NCI-H2029 (cell line): Measurements from ENCODE around the gene RASL10B.
"Not testable (repeated sequence)": the region's sequence is repeated elsewhere in the genome, so short reads cannot be mapped to it uniquely, and the experiment has no call there.

Experiments used
- DNase-seq: peaks from one replicate; lab custom pipeline; 2025; lab: John Stamatoyannopoulos, UW

RASL10B gene

DNA sequence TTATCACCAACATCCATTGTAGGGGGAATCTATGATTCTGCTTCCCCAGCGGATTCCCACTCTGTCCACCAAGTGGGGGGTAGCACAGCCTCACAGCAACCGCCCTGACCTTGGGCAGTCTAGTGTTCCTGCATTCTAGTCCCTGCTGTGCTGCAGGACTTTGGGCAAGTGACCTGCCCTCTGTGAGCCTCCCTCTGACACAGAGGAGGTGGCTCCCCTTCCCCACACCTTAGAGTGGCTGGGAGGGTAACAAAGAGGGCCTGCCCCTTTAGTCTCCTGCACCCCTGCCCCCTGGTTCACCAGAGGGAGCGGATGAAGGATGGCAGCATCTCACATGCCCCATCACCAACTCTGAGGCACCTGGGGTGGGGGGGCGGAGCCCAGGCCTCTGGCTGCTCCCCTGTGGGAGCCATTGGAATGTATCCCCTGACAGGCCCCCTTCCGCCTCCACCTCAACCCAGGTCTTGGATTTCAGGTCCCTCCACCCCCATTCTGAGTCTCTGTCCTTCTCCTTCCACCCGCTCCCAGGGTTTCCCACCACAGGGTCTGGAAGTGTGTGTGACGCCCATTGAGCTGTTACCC lies 11.5 kb downstream of the RASL10B start:
- DNase-seq: no peak

DNA sequence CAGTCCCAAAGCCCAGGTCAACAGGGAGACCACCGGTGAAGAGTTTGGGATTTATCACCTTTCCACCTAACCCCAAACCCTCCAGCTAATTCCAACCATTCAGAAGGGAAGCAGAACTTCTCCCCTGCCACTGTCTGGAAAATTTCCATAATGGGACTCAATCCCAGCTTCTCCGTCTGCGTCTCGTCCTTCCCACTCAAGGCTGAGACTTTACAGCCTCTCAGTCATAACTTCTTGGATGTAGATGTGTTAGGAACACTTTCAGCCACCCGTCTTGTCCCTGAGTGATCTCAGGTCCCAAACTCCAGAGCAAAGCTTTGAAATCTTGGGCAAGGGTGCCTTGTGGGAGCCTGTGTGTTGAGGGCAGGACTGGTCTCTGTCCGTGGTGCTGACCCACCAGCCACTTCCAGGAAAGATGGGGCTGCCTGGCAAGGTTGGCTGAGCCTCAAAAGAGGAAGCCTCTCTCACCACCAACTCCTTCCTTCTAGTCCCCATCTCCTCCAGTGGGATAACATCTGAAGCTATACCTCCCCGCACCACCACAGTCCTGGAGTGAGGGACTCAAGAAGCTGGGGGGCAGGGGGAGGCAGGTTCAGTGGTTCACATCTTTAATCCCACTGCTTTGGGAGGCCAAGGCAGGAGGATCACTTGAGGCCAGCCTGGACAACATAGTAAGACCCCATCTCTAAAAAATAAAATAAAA lies 12.3 kb downstream of the RASL10B start:
- no peak for DNase-seq

DNA sequence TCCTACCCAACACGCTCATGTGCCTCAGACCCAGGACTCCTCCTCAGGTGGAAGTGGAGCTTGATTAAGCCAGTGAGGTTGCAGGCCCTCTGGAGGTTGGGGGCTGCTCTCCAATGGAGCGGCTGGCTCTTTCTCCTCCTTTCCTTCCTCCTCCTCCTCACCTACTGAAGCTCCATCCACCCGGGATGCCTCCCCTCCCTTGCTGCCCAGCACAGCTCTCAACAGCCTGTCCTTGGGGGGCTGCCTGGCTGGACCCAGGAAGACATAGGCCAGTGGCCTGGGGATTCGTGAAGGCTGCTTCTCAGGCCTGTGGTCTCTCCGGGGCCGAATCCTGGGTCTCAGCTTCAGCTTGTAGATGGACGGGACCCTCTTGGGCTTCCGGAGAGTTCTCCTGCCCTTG lies 13.4 kb downstream of the RASL10B start:
- no peak for DNase-seq

DNA sequence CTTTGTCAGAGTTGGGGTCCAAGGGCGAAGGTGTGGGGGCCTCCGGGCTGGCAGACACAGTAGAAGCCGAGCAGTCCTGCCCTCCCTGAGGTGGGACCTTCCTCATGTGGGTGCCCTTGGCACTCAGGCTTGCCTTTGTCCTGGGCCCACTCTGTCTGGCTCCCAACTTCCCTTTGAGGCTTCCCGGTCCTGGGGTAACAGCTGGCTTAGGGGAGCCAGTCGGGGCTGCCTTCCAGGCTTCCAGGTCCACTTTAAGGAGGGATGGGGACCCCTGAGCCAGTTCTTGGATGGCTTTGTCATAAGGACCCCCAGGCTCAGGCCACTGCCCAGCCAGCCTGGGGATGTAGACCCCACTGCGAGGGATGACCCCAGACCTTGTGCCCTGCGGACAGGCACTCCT lies 13.8 kb downstream of the RASL10B start:
- no peak for DNase-seq

DNA sequence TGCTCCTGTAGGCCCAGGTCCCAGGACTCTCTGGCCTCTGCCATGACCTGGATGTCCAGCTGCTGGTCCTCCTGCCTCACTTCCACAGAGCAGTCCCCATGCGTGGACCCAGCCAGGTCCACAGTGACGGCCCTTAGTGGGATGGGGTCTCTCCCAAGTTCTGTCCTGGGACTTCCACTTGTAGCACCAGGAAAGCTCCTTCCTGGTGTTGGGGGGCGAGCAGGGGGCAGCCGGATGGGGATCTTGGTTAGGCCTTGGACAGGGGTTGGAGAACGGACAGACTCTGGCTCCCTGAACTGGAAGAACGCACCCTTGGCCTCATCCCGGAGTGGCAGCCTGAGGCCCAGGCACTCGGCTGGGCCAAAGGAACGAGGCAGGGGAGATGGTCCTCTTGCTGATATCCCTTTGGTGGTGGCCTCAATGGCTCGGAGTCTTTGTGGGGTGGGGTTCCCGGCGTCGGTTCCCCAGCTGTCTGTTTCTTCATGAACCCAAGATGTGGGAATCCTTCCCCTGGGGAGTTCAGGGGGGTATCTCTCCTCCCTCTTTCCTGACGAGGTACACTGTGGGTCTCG lies 14.4 kb downstream of the RASL10B start:
- no peak for DNase-seq

- DNase-seq: peak; percentile 53
Observed at GRCh38 chr17:35747540-35748017, 16.1 kb downstream of the RASL10B start.

DNA sequence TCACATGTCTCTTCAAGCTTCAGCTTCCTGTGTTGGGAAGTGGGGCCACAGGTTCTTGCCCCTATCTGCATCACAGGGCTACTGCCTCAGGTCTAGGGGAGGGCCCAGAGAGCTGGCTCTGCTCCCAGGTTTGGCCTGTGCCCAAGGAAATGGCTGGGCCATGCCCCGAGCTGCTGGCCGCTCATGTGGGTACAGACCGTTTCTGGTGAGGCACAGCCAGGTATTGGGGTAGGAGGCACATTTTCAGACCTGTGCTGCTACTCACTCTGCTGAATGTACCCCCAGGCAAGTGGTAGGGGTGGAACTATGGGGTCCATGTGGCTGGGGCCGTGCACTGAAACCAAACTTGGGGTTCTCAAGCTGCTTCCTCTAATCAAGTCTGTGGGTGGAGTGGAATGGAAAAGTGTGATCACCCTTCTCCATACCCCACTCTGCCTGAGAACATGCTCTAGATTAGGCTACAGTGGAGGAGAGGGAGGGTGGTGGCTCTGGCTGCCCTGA lies 17.0 kb downstream of the RASL10B start:
- peak; percentile 11 for DNase-seq

DNA sequence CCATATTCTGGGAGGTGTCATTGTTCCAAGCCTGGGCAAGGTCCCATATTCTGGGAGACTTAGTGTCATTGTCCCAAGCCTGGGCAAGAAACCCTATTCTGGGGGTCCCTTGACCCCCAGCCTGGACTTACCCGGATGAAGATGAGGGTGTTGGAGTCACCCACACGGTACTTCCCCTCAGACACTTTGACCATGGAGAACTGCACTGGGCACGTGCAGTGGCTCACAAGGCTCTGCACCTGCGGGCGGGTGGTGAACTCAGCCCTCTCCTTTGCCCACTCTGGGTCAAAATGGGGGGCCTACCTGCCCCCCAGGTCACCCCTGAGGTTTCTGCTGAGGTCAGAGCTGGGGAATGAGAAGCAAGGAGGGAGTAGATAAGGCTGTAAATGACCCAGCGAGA lies 17.5 kb downstream of the RASL10B start:
- no peak for DNase-seq

DNA sequence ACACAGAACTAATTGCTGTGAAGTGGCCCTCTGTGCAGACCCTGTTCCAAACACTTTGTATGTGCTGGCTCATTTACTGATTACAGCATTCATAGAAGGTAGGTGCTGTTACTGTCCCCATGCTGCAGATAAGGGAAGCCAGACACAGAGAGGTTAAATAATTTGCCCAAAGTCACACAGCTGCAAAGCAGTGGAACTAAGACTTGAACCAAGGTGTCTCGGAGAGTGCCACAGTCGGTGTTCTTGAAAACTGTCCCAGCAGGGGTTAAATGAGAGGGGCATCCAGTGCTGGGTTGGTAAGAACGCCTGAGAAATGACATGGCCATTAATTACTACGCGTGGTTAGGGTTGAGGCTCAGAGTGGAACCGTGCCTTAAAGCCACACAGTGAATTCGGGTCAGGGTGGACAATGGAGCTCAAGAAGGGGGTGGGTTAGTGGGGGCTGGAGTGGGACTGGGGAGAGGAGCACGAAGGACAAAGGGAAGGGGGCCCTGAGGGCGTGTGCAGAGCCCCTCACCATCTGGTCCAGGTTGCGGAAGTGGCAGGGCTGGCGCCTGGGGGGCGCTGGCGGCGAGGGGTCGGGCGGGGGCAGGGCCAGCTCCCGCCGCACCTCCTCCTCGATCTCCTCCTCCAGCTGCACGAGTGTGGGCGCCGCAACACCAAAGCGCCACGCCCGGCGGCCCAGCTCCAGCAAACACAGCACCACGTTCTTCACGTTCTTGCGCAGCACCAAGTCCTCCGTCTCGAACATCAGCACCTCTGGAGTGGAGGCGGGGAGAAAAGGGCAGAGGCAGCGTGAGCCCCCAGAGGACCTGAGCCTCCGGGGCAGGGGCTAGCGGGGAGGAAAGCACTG lies 18.3 kb downstream of the RASL10B start:
- DNase-seq: no peak

- no peak for DNase-seq
Observed at GRCh38 chr17:35750526-35751395, 19.3 kb downstream of the RASL10B start.

DNA sequence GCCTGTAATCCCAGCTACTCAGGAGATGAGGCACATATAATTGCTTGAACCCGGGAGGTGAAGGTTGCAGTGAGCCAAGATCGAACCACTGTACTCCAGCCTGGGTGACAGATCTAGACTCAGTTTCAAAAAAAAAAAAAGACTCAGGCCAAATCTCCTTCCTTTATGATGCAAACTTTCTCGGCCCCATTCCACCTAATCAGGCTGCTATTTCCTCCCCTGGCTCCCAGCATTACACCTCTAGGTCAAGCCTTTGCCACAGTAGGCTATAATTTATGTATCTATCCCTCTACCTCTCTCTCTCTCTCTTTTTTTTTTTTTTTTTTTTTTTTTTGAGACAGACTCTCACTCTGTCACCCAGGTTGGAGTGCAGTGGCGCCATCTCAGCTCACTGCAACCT lies 20.1 kb downstream of the RASL10B start:
- not testable (repeated sequence) for DNase-seq

- peak; percentile 50 for DNase-seq
Observed at GRCh38 chr17:35752471-35752870, 21.0 kb downstream of the RASL10B start.

DNA sequence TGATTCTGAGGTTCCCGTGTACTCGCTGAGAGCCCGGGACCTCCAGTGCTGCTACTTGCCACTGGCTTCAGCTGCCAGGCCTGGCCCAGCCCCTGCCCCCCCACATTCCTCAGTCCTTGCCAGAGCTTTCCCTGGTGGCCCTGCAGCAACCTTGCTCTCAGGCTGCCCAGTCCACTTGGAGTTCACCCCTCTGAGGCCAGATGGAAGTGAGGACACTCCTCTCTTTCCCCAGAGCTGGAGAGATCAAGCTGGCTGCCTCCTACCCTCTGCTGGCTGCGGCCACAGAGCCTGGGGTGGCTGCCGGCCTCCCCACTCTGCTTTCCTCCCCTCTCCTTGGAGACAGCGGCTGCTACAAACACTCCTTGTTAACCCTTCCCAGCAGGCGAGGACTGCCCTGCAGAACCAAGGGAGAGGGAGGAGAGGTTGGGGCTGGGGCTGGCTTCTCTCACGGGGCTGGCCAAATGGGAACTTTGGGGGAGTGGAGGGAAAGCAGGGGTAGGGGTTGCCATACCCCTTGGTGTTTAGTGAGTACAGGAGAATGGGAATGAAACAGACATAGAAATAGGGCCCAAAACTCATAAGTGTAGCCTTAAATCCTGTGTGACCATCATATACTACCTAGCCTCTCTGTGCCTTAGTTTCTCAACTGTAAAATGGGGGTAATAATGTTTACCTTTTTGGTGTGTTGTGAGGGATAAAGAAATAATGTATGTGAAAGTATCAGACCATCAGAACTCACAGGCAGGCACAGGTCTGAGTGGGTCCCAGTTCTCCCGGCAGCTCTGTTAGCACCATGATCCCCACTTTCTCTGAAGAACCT lies 21.7 kb downstream of the RASL10B start, which contains the start of gene GAS2L2:
Gene GAS2L2 (minus strand): TSS at position 295 of the 820 bp plus-strand sequence. CDS start 389 bp downstream, outside the sequence.
- DNase-seq: no peak

DNA sequence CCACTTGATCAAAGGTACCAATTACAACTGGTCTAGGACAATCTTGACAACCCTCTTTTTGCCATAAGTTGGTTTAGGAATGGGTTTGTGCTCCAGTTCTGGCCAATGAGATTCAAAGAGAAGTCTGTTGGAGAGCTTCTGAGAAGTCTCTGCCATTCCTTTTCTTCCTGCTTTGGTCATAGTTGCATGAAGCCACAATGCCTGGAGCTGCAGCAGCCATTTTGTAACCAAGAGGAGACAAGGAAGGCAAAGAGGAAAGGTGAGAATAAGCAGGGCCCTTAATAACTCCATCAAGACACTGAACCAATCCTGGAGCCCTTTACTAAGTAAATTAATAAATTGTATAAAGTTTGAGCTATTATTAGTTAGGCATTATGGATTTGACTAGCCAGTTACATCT lies 25.8 kb downstream of the RASL10B start:
- DNase-seq: no peak

DNA sequence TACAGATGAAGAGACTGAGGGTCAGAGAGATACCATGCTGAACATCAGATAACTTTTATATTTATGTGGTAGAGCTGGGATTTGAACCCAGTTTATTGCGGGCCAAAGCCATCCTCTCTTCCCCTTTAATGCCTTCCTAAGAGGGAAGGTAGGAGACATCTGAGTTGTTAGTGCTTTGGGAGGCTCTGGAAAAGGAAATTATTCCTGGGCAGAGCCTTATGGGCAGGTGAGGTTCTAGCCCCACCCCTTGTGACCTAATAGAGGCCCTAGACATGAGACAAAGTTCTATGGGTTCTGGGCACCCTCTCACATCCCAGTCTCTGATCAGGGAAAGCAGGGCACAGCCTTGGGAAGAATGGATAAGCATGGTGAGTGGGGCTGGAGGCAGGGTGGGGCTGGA lies 29.1 kb downstream of the RASL10B start, which contains the start of gene C17orf50:
Gene C17orf50 (plus strand): TSS at position 301 of the 400 bp plus-strand sequence. CDS start 55 bp downstream, at position 356.
- no peak for DNase-seq

- no peak for DNase-seq
Observed at GRCh38 chr17:35761601-35762000, 30.2 kb downstream of the RASL10B start.

DNA sequence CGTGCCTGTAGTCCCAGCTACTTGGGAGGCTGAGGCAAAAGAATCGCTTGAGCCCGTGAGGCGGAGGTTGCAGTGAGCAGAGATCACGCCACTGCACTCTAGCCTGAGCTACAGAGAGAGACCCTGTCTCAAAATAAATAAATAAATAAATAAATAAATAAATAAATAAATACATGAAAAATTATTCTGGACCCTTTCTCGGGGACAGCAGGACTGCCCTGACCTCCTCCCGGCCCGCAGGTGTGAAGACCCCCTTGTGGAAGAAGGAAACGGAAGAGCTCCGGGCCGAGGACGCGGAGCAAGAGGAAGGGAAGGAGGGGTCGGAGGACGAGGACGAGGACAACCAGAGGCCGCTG lies 32.3 kb downstream of the RASL10B start:
- DNase-seq: no peak

GRCh38 chr17:35764123-35764991 lies 32.9 kb downstream of the RASL10B start:
- peak; percentile 77 for DNase-seq

GRCh38 chr17:35765086-35765710 lies 33.8 kb downstream of the RASL10B start:
- no peak for DNase-seq
